ENCODE measurements around the gene RASAL1.
A peak's percentile ranks its signal among the peaks of the same experiment; 100 is the strongest.

Gene RASAL1, protein sequence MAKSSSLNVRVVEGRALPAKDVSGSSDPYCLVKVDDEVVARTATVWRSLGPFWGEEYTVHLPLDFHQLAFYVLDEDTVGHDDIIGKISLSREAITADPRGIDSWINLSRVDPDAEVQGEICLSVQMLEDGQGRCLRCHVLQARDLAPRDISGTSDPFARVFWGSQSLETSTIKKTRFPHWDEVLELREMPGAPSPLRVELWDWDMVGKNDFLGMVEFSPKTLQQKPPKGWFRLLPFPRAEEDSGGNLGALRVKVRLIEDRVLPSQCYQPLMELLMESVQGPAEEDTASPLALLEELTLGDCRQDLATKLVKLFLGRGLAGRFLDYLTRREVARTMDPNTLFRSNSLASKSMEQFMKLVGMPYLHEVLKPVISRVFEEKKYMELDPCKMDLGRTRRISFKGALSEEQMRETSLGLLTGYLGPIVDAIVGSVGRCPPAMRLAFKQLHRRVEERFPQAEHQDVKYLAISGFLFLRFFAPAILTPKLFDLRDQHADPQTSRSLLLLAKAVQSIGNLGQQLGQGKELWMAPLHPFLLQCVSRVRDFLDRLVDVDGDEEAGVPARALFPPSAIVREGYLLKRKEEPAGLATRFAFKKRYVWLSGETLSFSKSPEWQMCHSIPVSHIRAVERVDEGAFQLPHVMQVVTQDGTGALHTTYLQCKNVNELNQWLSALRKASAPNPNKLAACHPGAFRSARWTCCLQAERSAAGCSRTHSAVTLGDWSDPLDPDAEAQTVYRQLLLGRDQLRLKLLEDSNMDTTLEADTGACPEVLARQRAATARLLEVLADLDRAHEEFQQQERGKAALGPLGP

DNA sequence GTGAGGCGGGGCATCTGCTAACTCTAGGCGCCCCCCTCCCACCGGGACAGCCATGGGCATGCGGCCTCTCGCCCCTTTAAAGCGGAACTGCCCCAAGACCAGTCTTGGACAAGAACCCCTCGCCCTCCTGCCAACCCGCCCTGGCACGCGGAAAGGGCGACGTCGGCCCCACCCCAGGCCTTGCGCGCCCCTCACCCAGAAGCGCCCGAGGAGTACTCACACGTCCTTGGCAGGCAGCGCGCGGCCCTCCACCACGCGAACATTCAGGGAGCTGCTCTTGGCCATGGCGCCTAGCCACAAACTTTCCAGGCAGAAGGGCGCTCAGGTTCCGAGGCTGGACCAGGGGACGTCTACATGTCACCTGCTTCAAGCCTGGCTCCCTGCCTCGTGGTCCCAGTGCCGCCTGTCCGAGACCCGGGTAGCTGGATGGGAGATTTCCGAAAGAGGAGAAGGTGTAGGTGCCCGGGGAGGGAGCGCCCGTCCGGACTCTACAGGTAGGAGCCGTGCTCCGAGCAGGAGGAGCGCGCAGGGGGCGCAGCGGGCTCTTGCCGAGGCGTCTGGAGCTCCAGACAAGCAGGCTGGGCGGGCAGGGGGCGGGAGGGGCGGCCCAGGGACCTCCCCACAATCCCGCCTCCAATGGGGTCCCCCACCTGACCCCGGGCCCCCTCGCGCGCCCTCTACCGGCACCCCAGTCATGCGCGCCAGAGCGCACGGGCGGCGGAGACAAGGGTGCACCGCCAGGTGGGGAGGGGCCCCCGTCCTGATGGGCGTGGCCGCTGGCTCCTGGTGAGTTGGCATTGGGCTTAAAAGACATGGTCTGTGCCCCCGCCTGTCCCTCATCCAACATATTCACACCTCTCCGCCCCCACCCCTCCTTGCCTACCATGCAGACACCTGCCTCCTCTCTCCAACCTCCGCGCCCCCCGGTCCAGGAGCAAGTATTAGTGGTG lies at the start of gene RASAL1:
Gene RASAL1 (minus strand): TSS at position 584 of the 950 bp plus-strand sequence. CDS start 299 bp downstream, at position 285.
- DNase-seq (ENCODE audit: low read depth) = peak; percentile 47
- no peak within 1 kb of the TSS for H3K4me3 ChIP-seq (ENCODE audit: low read depth, low read length)
- TF ChIP-seq, protein P1, sequence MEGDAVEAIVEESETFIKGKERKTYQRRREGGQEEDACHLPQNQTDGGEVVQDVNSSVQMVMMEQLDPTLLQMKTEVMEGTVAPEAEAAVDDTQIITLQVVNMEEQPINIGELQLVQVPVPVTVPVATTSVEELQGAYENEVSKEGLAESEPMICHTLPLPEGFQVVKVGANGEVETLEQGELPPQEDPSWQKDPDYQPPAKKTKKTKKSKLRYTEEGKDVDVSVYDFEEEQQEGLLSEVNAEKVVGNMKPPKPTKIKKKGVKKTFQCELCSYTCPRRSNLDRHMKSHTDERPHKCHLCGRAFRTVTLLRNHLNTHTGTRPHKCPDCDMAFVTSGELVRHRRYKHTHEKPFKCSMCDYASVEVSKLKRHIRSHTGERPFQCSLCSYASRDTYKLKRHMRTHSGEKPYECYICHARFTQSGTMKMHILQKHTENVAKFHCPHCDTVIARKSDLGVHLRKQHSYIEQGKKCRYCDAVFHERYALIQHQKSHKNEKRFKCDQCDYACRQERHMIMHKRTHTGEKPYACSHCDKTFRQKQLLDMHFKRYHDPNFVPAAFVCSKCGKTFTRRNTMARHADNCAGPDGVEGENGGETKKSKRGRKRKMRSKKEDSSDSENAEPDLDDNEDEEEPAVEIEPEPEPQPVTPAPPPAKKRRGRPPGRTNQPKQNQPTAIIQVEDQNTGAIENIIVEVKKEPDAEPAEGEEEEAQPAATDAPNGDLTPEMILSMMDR (IDR thresholded peaks at IDR 0.05; ENCODE audit: low read depth, low read length) = peak; percentile 49
- TF ChIP-seq MAX (IDR thresholded peaks at IDR 0.05; ENCODE audit: low read depth, low read length) = no peak

GRCh38 chr12:113184900-113185179 lies 49.3 kb upstream of the RASAL1 start:
- H3K4me3 ChIP-seq (ENCODE audit: low read depth, low read length) = peak overlapping the region; percentile 94
- peak; percentile 97 for DNase-seq (ENCODE audit: low read depth)
- peak; percentile 44 for TF ChIP-seq POLR2A (IDR thresholded peaks at IDR 0.05; ENCODE audit: extremely low read depth, insufficient read length)
- peak; percentile 96 for TF ChIP-seq MAX (IDR thresholded peaks at IDR 0.05; ENCODE audit: low read depth, low read length)
- TF ChIP-seq, protein P1 (IDR thresholded peaks at IDR 0.05; ENCODE audit: low read depth, low read length) = no peak
- TF ChIP-seq MYC (IDR thresholded peaks at IDR 0.05; ENCODE audit: low read depth, low read length) = peak; percentile 78

GRCh38 chr12:113184098-113184899 lies 48.7 kb upstream of the RASAL1 start:
- no peak for TF ChIP-seq MYC (IDR thresholded peaks at IDR 0.05; ENCODE audit: low read depth, low read length)
- TF ChIP-seq MAX (IDR thresholded peaks at IDR 0.05; ENCODE audit: low read depth, low read length) = no peak
- TF ChIP-seq, protein P1 (IDR thresholded peaks at IDR 0.05; ENCODE audit: low read depth, low read length) = no peak
- TF ChIP-seq POLR2A (IDR thresholded peaks at IDR 0.05; ENCODE audit: extremely low read depth, insufficient read length) = no peak
- DNase-seq (ENCODE audit: low read depth) = no peak
- H3K4me3 ChIP-seq (ENCODE audit: low read depth, low read length) = peak overlapping the region; percentile 94

DNA sequence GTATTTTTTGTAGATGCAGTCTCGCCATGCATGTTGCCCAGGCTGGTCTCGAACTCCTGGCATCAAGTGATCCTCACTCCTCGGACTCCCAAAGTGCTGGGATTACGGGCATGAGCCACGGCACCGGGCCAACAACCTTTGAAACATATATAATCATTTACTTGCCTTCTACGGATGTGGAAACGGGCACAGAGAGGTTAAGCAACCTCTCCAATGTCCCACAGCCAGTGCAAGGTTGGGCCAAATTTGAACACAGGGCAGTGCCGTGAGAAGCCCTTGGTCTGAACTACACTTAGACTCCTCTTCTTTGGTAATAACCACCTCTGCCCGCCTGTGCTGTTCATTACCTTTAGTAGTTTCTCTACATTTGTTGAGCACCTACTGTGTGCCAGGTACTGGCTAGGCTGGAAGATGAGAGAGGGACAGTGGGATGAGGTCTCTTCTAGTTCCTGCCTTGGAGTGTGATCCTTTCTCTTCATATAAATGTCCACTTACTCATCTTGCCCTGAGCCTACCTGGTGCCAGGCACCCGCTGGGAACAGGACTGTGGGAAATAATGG lies 47.5 kb upstream of the RASAL1 start:
- peak overlapping the region; percentile 42 for H3K4me3 ChIP-seq (ENCODE audit: low read depth, low read length)
- TF ChIP-seq, protein P1 (IDR thresholded peaks at IDR 0.05; ENCODE audit: low read depth, low read length) = no peak
- TF ChIP-seq MYC (IDR thresholded peaks at IDR 0.05; ENCODE audit: low read depth, low read length) (no peak), POLR2A (IDR thresholded peaks at IDR 0.05; ENCODE audit: extremely low read depth, insufficient read length) (no peak)
- no peak for DNase-seq (ENCODE audit: low read depth)

DNA sequence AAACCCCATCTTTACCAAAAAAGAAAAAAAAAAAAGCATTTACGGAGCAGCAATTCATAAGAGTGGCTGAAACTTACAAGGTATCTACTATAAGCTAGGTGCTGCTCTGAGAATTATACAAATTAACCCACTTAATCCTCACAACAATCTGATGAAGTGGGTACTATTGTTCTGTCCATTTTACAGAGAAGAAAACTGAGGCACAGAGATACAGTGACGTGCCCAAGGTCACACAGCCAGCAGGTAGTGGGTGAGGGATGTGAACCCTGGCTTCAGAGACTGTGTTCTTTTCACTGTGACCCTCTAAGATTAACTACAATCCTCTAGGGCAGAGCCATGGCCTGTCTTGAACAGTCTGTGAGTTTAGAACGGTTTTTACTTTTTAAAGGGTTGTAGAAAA lies 46.4 kb upstream of the RASAL1 start:
- no peak overlapping the region for H3K4me3 ChIP-seq (ENCODE audit: low read depth, low read length)
- TF ChIP-seq, protein P1 (IDR thresholded peaks at IDR 0.05; ENCODE audit: low read depth, low read length) = no peak
- TF ChIP-seq MAX (IDR thresholded peaks at IDR 0.05; ENCODE audit: low read depth, low read length) (no peak), POLR2A (IDR thresholded peaks at IDR 0.05; ENCODE audit: extremely low read depth, insufficient read length) (no peak), MYC (IDR thresholded peaks at IDR 0.05; ENCODE audit: low read depth, low read length) (no peak)

More for the DNA sequence above, 46.4 kb upstream of the RASAL1 start:
- no peak for DNase-seq (ENCODE audit: low read depth)
